Endometrial microvascular endothelial cells (primary cell): ENCODE results near the gene SETDB2. TPM values are rescaled to one million over a fixed set of nuclear protein-coding genes. Genes with fewer than 3 reads are reported as not detected.

ENCODE experiments used
- in situ Hi-C: cut with HindIII; loops from 2 replicates; pipeline ENCODE4 v1.10.0; 2017; ENCODE audit warnings: low sequenced_read_pairs, low pct_unique_long_range_greater_than_20kb; ENCODE audit errors: inconsistent ontology term
- total RNA-seq: library from RNA; depleted of rRNA; stranded (reverse); fragments of >200 nt; gene quantifications from one replicate; pipeline ENCODE4 v1.2.3, GENCODE V29; 2015; ENCODE audit errors: inconsistent ontology term

The SETDB2 gene, protein sequence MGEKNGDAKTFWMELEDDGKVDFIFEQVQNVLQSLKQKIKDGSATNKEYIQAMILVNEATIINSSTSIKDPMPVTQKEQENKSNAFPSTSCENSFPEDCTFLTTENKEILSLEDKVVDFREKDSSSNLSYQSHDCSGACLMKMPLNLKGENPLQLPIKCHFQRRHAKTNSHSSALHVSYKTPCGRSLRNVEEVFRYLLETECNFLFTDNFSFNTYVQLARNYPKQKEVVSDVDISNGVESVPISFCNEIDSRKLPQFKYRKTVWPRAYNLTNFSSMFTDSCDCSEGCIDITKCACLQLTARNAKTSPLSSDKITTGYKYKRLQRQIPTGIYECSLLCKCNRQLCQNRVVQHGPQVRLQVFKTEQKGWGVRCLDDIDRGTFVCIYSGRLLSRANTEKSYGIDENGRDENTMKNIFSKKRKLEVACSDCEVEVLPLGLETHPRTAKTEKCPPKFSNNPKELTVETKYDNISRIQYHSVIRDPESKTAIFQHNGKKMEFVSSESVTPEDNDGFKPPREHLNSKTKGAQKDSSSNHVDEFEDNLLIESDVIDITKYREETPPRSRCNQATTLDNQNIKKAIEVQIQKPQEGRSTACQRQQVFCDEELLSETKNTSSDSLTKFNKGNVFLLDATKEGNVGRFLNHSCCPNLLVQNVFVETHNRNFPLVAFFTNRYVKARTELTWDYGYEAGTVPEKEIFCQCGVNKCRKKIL
- total RNA-seq = 12.2 TPM

- in situ Hi-C loops = no loop called here
Observed at GRCh38 chr13:49443704-49444523, at the start of gene SETDB2, which contains the start of gene CAB39L. Gene SETDB2 (plus strand): TSS chr13:49444274. CDS start chr13:49451894, 7,620 bp downstream. Gene CAB39L (minus strand): TSS chr13:49444064. CDS start chr13:49382910, 61,154 bp downstream.

DNA sequence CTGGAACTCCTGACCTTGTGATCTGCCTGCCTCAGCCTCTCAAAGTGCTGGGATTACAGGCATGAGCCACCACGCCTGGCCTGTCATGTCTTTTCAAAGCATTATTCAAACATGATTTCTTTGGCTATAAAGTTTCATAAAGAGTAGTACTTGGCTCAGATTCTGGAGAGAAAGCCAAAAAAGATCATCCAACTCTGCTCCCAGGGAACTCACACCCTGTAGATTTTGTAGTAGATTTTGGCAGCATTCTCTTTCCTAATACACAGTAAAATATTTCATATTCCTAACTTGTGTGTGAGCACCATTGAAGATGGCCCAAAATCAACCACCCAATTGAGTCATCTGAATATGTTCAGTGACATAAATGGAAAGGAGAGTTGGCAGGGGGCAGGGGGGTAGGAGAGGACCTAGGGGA, 48.6 kb upstream of the SETDB2 start:
- in situ Hi-C loops = no loop called here

GRCh38 chr13:49395878-49396380, 48.1 kb upstream of the SETDB2 start:
- in situ Hi-C loops = no loop called here

- in situ Hi-C loops = no loop called here
Observed at GRCh38 chr13:49399801-49400472, 44.1 kb upstream of the SETDB2 start.

DNA sequence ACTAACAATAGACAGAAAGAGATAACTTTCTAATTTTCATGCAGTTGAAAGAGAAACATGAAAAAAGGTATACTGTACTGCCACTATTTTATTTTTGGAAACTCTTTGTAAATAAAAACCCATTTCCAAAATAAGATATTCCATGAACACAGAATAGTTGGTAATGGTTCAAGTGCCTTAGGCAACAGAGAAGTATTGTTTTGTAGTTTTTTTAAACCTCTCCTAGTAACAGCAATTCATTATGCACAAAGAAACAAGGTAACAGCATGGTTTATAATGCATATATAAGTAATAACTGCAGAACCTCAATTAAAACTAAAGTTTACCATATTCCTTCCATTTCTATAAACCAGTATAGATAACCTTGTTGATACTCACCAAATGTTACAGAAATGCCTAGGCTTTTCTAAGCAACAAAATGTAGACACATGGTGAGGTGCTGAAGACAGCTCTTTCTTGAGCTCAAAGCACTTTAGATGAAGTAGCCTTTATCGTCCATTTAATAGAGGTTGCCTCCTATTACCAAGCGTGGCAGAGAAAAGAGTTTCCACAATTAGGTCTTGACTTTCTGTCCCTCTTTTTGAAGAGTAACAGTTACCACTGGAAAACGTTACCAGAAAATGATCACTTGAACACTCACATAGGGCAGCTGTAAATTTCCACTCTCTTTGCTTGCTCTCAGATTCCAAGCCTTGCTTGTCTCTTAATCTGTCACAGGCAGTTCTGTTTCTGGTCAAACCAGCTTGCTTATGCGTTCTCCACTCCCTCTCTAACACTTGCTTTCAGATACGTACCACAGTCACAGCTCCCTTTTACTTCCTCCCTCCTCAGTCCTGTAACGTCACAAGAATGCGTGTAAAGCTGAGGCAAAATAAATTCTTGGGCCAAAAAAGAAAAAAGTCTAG, 43.1 kb upstream of the SETDB2 start:
- in situ Hi-C loops = no loop called here

DNA sequence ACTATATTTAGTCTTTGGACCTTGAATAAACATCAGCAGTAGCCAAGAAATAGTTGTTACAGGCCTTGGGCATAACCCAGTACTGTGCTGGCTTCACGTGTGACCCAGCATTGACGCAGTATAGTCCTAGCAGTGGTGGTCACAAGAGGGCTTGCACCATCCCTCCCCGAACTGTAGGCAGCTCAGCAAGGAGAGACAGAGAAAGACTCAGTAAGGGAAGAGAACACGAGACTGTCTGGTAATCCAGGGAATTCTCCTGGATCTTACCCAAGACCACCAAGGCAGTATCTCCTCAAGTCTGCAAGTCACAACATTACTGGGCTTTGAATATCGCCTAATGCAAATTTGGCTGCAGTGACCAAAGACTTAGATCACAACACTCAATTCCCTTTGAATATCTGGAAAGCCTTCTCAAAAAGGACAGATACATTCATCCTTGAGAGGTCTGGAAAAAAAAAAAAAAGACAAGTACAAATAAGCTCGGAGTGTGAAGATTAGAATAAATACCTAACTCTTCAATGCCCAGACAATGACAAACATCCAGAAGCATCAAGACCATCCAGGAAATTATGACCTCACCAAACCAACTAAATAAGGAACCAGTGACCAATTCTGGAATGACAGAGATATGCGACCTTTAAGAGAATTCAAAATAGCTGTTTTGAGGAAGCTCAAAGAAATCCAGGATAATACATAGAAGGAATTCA, 39.9 kb upstream of the SETDB2 start:
- in situ Hi-C loops = no loop called here

GRCh38 chr13:49404703-49405020, 39.4 kb upstream of the SETDB2 start:
- in situ Hi-C loops = no loop called here

DNA sequence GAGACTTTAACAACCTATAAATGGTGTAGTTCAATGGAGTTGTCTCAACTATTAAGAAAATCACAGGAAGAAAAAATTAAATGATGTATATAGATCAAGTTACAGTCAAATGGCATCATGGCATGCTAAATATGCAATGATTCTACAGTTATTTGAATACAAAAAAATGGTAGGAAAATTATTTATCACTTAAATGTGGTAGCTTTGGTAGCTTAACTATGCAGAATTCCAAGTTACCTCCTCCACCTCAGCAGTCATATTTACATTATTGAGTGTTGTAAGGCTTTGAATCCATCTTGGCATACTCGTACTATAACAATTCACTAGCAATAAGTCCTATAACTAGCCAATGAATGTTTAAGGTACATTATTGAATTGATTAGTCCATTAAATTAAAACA, 37.0 kb upstream of the SETDB2 start:
- in situ Hi-C loops = no loop called here

- in situ Hi-C loops = no loop called here
Observed at GRCh38 chr13:49407936-49408335, 36.1 kb upstream of the SETDB2 start.

- in situ Hi-C loops = no loop called here
Observed at GRCh38 chr13:49409008-49409407, 35.1 kb upstream of the SETDB2 start.

GRCh38 chr13:49410006-49410405, 34.1 kb upstream of the SETDB2 start:
- in situ Hi-C loops = no loop called here

- in situ Hi-C loops = no loop called here
Observed at GRCh38 chr13:49410477-49410876, 33.6 kb upstream of the SETDB2 start.

DNA sequence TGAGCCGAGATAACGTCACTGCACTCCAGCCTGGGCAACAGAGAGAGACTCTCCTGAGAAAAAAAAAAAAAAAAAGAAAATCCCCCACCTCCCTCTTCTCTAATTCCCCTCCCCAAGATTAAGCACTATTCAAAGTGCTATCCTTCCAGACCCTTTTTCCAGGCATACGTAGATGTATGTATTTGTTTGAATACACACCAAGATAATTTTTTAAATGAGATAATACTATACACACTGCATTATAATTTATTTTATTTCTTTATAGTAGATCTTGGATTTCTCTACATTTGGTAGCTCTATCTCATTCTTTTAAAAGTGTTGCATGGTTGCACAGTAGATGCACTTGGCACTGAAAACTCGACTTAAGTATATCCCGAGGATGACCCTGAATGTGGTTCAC, 32.7 kb upstream of the SETDB2 start:
- in situ Hi-C loops = no loop called here

- in situ Hi-C loops = no loop called here
Observed at GRCh38 chr13:49412749-49413148, 31.3 kb upstream of the SETDB2 start.

- in situ Hi-C loops = no loop called here
Observed at GRCh38 chr13:49417161-49417560, 26.9 kb upstream of the SETDB2 start.

GRCh38 chr13:49418206-49418605, 25.9 kb upstream of the SETDB2 start:
- in situ Hi-C loops = no loop called here

DNA sequence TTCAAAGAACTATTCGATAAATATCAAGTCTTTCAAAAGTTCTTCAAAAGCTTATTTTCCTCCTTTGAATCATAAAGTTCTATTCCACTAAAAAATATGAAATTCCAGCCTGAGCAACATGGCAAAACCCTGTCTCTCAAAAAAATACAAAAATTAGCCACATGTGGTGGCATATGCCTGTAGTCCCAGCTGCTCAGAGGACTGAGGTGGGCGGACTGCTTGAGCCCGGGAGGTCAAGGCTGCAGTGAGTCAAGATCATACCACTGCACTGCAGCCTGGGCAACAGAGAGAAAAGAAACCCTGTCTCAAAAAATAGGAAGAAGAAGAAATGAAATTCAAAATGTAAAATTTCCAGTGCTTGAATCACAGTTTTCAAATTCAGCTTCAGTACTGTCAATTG, 24.8 kb upstream of the SETDB2 start:
- in situ Hi-C loops = no loop called here
